MCF 10A (cell line): Measurements from ENCODE around the gene PITX1. TPM values are rescaled to one million over a fixed set of nuclear protein-coding genes. Genes with fewer than 3 reads are reported as not detected.

Experiments used
- BruUV-seq: library from RNA; stranded (reverse); fragments of 400-500 nt; replicated peaks from 2 replicates; lab custom pipeline; 2021; lab: Mats Ljungman, UMichigan
- CTCF ChIA-PET: fragments of 300-600 bp; sonication (Branson Sonifier 250); formaldehyde crosslinking; extraction: SDS; loops from one replicate; lab custom pipeline; 2021; ENCODE audit warnings: antibody characterized with exemption, inconsistent platforms; lab: Yijun Ruan, JAX
- POLR2A ChIA-PET: fragments of 300-600, 350-650 bp; sonication (Branson Sonifier 250); formaldehyde crosslinking; extraction: SDS; loops from one replicate; lab custom pipeline; 2020; ENCODE audit warnings: antibody characterized with exemption, inconsistent platforms; lab: Yijun Ruan, JAX
- DNase-seq: peaks from one replicate; pipeline ENCODE4 v3.0.0-alpha.2; 2018; ENCODE audit not compliant: unreplicated experiment
- H3K27ac Mint-ChIP-seq: one replicate; pipeline ENCODE4 v1.8.0; 2022; ENCODE audit warnings: mild to moderate bottlenecking, low read depth, mixed read lengths; ENCODE audit not compliant: unreplicated experiment
- H3K27me3 Mint-ChIP-seq: one replicate; pipeline ENCODE4 v1.8.0; 2022; ENCODE audit warnings: mixed read lengths; ENCODE audit not compliant: insufficient read depth, unreplicated experiment
- H3K36me3 Mint-ChIP-seq: one replicate; pipeline ENCODE4 v1.8.0; 2022; ENCODE audit warnings: mild to moderate bottlenecking, moderate library complexity, mixed read lengths; ENCODE audit not compliant: insufficient read depth, unreplicated experiment
- H3K4me1 Mint-ChIP-seq: one replicate; pipeline ENCODE4 v1.8.0; 2022; ENCODE audit warnings: mixed read lengths; ENCODE audit not compliant: insufficient read depth, unreplicated experiment
- H3K4me3 Mint-ChIP-seq: one replicate; pipeline ENCODE4 v1.8.0; 2022; ENCODE audit warnings: mild to moderate bottlenecking, moderate library complexity, mixed read lengths; ENCODE audit not compliant: unreplicated experiment
- H3K9me3 Mint-ChIP-seq: one replicate; pipeline ENCODE4 v1.8.0; 2022; ENCODE audit warnings: mixed read lengths; ENCODE audit not compliant: unreplicated experiment
- CTCF ChIP-seq: fragments of 200-600 bp; IDR thresholded peaks from one replicate; pipeline ENCODE4 v1.8.0; 2022; ENCODE audit warnings: antibody characterized with exemption, mild to moderate bottlenecking; ENCODE audit not compliant: unreplicated experiment
- intact Hi-C: fragments of 100-400 bp; cut with micrococcal nuclease; formaldehyde crosslinking; loops from 2 replicates; pipeline ENCODE4 v1.14.1; 2022
- total RNA-seq: library from RNA; stranded (reverse); gene quantifications from 2 replicates; pipeline ENCODE4 v1.2.3, GENCODE V29; 2022

Gene PITX1
- total RNA-seq, 1 experiment from 2014 or later: 42.9 TPM

DNA sequence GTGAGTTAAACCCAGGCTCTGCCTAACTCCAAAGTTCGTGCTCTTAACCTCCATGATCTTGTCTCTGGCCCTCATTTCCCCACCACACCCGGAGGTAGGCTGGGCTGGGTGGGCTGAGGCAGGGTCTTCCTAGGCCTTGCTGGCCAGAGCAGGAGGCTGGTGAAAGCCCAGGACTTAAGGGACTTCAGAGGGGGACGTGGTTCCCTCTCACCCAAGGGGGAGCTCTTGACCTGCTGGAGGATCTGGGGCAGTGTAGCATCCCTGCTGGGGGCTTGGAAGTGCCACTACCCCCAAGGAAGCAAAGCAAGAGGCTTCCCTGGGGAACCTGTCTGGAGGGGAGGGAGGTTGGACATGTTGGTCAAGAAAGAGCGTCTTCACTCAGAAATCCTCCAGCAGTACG lies 14.7 kb downstream of the PITX1 start:
- no peak for TF ChIP-seq CTCF
- Mint-ChIP-seq H3K9me3 (no peaks in the 10 kb centered on the region), H3K36me3 (no peaks in the 10 kb centered on the region), H3K27ac (no peak overlapping the region), H3K27me3 (no peaks in the 10 kb centered on the region), H3K4me3 (no peak overlapping the region), H3K4me1 (no peaks in the 10 kb centered on the region)
- intact Hi-C loops: no loop called here
- BruUV-seq: no TSS peak
- DNase-seq: no peak
- ChIA-PET POLR2A (interaction anchor here (0.6 kb wide), 1 partner anchor 123 kb away, joined by 5 read pairs; no protein-coding TSS in a partner anchor), CTCF (interaction anchor here (0.5 to 1.0 kb wide), 3 partner anchors 12 to 300 kb away, joined by 3 to 5 read pairs (median 4); no protein-coding TSS in a partner anchor)

DNA sequence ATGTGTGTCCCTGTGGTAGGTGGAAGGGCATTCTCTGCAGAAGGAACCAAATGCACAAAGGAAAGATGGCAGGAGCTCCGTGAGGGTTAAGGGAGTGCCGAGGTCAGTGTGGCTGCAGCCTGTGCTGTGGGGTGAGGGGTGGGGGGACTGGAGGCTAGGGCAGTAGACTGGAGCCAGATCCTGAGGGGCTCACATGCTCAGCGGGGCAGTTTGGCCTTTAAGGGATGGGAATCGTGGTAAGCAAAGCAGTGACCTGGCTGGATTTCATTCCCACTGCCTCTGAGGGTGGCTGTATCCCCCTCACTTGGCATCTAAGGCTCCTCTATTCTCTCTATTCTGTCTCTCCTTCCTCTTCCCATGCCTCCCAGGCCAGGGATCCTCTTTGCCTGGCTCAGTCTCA lies 15.6 kb downstream of the PITX1 start:
- no peak for TF ChIP-seq CTCF
- POLR2A ChIA-PET: no interaction called here

DNA sequence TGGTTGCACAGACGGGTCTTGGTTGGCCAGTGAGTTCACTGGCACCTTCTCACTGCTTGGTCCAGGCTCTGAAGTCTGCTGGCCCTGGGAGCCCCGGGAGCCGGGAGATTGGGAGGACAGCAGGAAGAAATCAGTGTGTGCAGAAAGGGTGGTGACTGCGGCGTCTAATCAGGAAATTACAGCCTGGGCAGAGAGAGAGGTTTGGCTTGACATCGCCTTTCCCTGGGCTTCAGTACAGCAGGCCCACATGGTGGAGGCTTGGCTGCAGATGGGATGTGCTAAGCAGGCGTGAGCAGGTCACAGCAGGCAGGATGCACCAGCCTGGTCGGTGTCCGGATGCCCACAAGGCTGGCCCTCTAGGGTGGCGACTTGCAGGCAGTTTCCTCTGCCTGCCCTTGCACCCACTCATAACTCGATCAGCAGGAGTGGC lies 17.2 kb downstream of the PITX1 start:
- no peak for TF ChIP-seq CTCF
- intact Hi-C loops: no loop called here
- no peaks in the 10 kb centered on the region for H3K4me1 Mint-ChIP-seq
- no peak for DNase-seq
- peaks cover 5% of the 10 kb centered on the region for H3K36me3 Mint-ChIP-seq
- ChIA-PET POLR2A (interaction anchor here (0.6 kb wide), 1 partner anchor 124 kb away, joined by 3 read pairs; no protein-coding TSS in a partner anchor), CTCF (interaction anchor here (0.6 to 1.1 kb wide), 3 partner anchors 174 to 255 kb away, joined by 3 read pairs; no protein-coding TSS in a partner anchor)
- H3K9me3 Mint-ChIP-seq: no peaks in the 10 kb centered on the region
- no peak overlapping the region for H3K27ac Mint-ChIP-seq
- H3K27me3 Mint-ChIP-seq: no peaks in the 10 kb centered on the region
- H3K4me3 Mint-ChIP-seq: no peak overlapping the region
- BruUV-seq: no TSS peak

More for the DNA sequence above, 15.6 kb downstream of the PITX1 start:
- no peak overlapping the region for H3K4me3 Mint-ChIP-seq
- intact Hi-C loops: no loop called here
- CTCF ChIA-PET: no interaction called here
- no peaks in the 10 kb centered on the region for H3K9me3 Mint-ChIP-seq
- H3K36me3 Mint-ChIP-seq: no peaks in the 10 kb centered on the region
- H3K27ac Mint-ChIP-seq: no peak overlapping the region
- no TSS peak for BruUV-seq
- no peaks in the 10 kb centered on the region for H3K4me1 Mint-ChIP-seq
- DNase-seq: no peak
- H3K27me3 Mint-ChIP-seq: no peaks in the 10 kb centered on the region

DNA sequence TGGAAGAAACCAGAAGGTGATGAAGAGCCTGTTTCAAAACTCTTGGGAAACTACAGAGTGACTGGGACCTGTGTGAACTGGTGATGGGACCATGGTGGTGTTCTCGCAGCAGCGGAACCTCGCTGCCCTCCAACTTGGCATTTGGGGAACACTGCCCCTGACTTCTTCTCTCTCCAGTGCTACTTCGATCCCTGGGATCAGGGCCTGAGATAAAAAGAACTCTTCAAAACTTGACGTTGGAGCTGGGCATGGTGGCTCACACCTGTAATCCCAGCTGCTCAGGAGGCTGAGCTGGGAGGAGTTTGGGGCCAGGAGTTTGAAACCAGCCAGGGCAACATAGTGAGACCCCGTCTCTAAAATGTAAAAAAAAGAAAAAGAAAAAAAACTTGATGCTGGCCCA lies 18.1 kb downstream of the PITX1 start:
- H3K4me3 Mint-ChIP-seq: no peak overlapping the region
- POLR2A ChIA-PET: no interaction called here
- no peak overlapping the region for H3K27ac Mint-ChIP-seq
- intact Hi-C loops: no loop called here
- H3K9me3 Mint-ChIP-seq: no peaks in the 10 kb centered on the region
- peaks cover 5% of the 10 kb centered on the region for H3K36me3 Mint-ChIP-seq
- H3K27me3 Mint-ChIP-seq: no peaks in the 10 kb centered on the region
- no peaks in the 10 kb centered on the region for H3K4me1 Mint-ChIP-seq
- CTCF ChIA-PET: interaction anchor here (0.7 to 1.1 kb wide), 3 partner anchors 175 to 327 kb away, joined by 3 to 8 read pairs (median 3); no protein-coding TSS in a partner anchor
- no TSS peak for BruUV-seq
- DNase-seq: no peak
- TF ChIP-seq CTCF: no peak
